SU-DHL-6 (cell line): Measurements from ENCODE around the gene HECW1.

Experiments
- EZH2phosphoT487 ChIP-seq: fragments of 200-600 bp; sonication (generic), shearing (Covaris generic); conservative IDR thresholded peaks from 2 replicates; pipeline ENCODE4 v1.6.1; 2018; ENCODE audit warnings: mild to moderate bottlenecking, antibody characterized with exemption, low read length, moderate library complexity, mixed read lengths
- TF ChIP-seq, protein P1 (sequence below): fragments of 200-600 bp; sonication (generic); IDR thresholded peaks from one replicate; pipeline ENCODE4 v1.5.1; 2017; ENCODE audit warnings: antibody characterized with exemption, mild to moderate bottlenecking, low read length, moderate library complexity; ENCODE audit not compliant: insufficient read depth, poor library complexity, severe bottlenecking

- TF ChIP-seq, protein P1, sequence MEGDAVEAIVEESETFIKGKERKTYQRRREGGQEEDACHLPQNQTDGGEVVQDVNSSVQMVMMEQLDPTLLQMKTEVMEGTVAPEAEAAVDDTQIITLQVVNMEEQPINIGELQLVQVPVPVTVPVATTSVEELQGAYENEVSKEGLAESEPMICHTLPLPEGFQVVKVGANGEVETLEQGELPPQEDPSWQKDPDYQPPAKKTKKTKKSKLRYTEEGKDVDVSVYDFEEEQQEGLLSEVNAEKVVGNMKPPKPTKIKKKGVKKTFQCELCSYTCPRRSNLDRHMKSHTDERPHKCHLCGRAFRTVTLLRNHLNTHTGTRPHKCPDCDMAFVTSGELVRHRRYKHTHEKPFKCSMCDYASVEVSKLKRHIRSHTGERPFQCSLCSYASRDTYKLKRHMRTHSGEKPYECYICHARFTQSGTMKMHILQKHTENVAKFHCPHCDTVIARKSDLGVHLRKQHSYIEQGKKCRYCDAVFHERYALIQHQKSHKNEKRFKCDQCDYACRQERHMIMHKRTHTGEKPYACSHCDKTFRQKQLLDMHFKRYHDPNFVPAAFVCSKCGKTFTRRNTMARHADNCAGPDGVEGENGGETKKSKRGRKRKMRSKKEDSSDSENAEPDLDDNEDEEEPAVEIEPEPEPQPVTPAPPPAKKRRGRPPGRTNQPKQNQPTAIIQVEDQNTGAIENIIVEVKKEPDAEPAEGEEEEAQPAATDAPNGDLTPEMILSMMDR: no peak
- TF ChIP-seq EZH2phosphoT487: no peak
Measured at GRCh38 chr7:43341132-43341531, 228.7 kb downstream of the HECW1 start.
